ENCODE measurements around the gene SLC25A29.
"Not testable (repeated sequence)": the region's sequence is repeated elsewhere in the genome, so short reads cannot be mapped to it uniquely, and the experiment has no call there.

SLC25A29 gene

GRCh38 chr14:100306101-100306997 lies at the start of gene SLC25A29:
Gene SLC25A29 (minus strand): TSS chr14:100306444. CDS start chr14:100306232, 212 bp downstream.
- DNase-seq = peak; percentile 45

- no peak for DNase-seq
These were observed 44.7 kb upstream of the SLC25A29 start for GRCh38 chr14:100350986-100351385.

- no peak for DNase-seq
These were observed 44.2 kb upstream of the SLC25A29 start for GRCh38 chr14:100350276-100350926.

- no peak for DNase-seq
These were observed 42.8 kb upstream of the SLC25A29 start for GRCh38 chr14:100348784-100349685.

GRCh38 chr14:100348253-100348729 lies 42.0 kb upstream of the SLC25A29 start:
- no peak for DNase-seq

- no peak for DNase-seq
These were observed 40.3 kb upstream of the SLC25A29 start for GRCh38 chr14:100346306-100347091.

- DNase-seq = no peak
These were observed 39.5 kb upstream of the SLC25A29 start for GRCh38 chr14:100345711-100346110.

GRCh38 chr14:100344657-100345056 lies 38.4 kb upstream of the SLC25A29 start:
- DNase-seq = not testable (repeated sequence)

GRCh38 chr14:100342826-100343225 lies 36.6 kb upstream of the SLC25A29 start:
- not testable (repeated sequence) for DNase-seq

- no peak for DNase-seq
These were observed 36.0 kb upstream of the SLC25A29 start for GRCh38 chr14:100342195-100342594.

- DNase-seq = no peak
These were observed 35.2 kb upstream of the SLC25A29 start for GRCh38 chr14:100341301-100342031.

- DNase-seq = no peak
These were observed 34.2 kb upstream of the SLC25A29 start for GRCh38 chr14:100340423-100340813.

GRCh38 chr14:100339766-100340422 lies 33.6 kb upstream of the SLC25A29 start:
- no peak for DNase-seq

- no peak for DNase-seq
These were observed 30.6 kb upstream of the SLC25A29 start for GRCh38 chr14:100336618-100337530.

GRCh38 chr14:100334904-100335303 lies 28.7 kb upstream of the SLC25A29 start:
- DNase-seq = no peak

- DNase-seq = no peak
These were observed 27.6 kb upstream of the SLC25A29 start for GRCh38 chr14:100333827-100334226.

- DNase-seq = no peak
These were observed 27.1 kb upstream of the SLC25A29 start for GRCh38 chr14:100333311-100333710.

- DNase-seq = no peak
These were observed 26.6 kb upstream of the SLC25A29 start for GRCh38 chr14:100332797-100333196.

- no peak for DNase-seq
These were observed 25.9 kb upstream of the SLC25A29 start for GRCh38 chr14:100332071-100332639.

All from activated CD4-positive, alpha-beta T cell treated with anti-CD3 and anti-CD28 coated beads for 1 hour (primary cell).